ENCODE results near the gene PLA2G15.

DNA sequence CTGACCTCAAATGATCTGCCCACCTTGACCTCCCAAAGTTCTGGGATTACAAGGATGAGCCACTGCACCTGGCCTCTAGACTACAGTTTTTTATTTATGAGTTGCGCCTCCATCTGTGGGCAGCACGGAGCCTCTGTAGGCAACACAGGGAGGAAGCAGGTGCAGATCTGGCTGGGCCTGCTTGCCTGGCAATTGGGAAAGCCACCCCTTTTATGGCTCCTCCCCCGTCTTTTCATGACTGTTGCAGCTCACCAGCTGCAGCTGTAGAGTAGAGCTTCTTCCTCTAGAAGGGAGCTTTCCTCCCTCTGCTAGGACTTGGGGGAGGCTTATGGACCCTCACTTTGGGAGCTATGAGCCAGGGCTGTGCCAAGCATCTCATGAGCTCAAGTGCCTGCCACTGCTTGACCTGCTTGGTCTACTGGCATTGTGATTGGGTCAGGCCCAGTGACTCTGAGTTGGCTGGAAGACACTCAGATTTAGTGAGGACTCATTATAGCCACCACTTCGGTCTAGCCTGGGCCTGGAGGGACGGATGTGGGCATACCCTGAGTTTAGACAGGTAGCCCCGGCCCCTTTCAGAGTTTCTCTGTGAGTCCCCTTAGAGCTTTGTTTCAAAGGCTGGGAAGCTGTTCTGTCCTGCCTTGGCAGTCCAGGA, 12.2 kb downstream of the PLA2G15 start:
- TF ChIP-seq GATA3 (IDR thresholded peaks at IDR 0.05; ENCODE audit: low read depth, low read length), result no peak
- no peak for TF ChIP-seq GATA2 (IDR thresholded peaks at IDR 0.05; ENCODE audit: low read depth, low read length)
